Brain microvascular endothelial cell (primary cell): ENCODE measurements around the gene AGMO.
A peak's percentile ranks its signal among the peaks of the same experiment; 100 is the strongest.

ENCODE experiments used
- DNase-seq: peaks from one replicate; pipeline ENCODE4 v3.0.0-alpha.2; 2020
- H3K27ac ChIP-seq: fragments of 250-450 bp; sonication (Bioruptor Pico); 2 replicates; pipeline ENCODE4 v1.5.1; 2020; ENCODE audit warnings: mild to moderate bottlenecking, moderate library complexity
- H3K27me3 ChIP-seq: fragments of 250-450 bp; sonication (Bioruptor Pico); replicated peaks from 2 replicates; pipeline ENCODE4 v1.5.1; 2020; ENCODE audit warnings: mild to moderate bottlenecking
- H3K36me3 ChIP-seq: fragments of 250-450 bp; sonication (Bioruptor Pico); replicated peaks from 2 replicates; pipeline ENCODE4 v1.5.1; 2020; ENCODE audit warnings: mild to moderate bottlenecking
- H3K4me3 ChIP-seq: 2 replicates; pipeline ENCODE4 v1.5.1; 2011; ENCODE audit warnings: low read depth, mild to moderate bottlenecking, control low read depth, low read length, moderate library complexity
- in situ Hi-C: cut with HindIII; loops from 2 replicates; pipeline ENCODE4 v1.10.0; 2017; ENCODE audit warnings: low sequenced_read_pairs, low pct_ligation_motif_present
- TF ChIP-seq, protein P1 (sequence below): IDR thresholded peaks from 2 replicates; pipeline ENCODE4 v1.5.1; 2011; ENCODE audit warnings: low read depth, mild to moderate bottlenecking, moderate library complexity, low read length, control low read depth, inconsistent platforms; ENCODE audit errors: missing control alignments

AGMO gene

GRCh38 chr7:15558756-15559155 is 3.1 kb downstream of the AGMO start:
- H3K4me3 ChIP-seq, result no peak overlapping the region
- TF ChIP-seq, protein P1, sequence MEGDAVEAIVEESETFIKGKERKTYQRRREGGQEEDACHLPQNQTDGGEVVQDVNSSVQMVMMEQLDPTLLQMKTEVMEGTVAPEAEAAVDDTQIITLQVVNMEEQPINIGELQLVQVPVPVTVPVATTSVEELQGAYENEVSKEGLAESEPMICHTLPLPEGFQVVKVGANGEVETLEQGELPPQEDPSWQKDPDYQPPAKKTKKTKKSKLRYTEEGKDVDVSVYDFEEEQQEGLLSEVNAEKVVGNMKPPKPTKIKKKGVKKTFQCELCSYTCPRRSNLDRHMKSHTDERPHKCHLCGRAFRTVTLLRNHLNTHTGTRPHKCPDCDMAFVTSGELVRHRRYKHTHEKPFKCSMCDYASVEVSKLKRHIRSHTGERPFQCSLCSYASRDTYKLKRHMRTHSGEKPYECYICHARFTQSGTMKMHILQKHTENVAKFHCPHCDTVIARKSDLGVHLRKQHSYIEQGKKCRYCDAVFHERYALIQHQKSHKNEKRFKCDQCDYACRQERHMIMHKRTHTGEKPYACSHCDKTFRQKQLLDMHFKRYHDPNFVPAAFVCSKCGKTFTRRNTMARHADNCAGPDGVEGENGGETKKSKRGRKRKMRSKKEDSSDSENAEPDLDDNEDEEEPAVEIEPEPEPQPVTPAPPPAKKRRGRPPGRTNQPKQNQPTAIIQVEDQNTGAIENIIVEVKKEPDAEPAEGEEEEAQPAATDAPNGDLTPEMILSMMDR, result no peak
- no peaks in the 10 kb centered on the region for H3K27me3 ChIP-seq
- in situ Hi-C loops, result no loop called here
- peak; percentile 54 for DNase-seq
- H3K36me3 ChIP-seq, result no peaks in the 10 kb centered on the region
- H3K27ac ChIP-seq, result no peak overlapping the region

GRCh38 chr7:15557686-15558085 is 4.1 kb downstream of the AGMO start:
- in situ Hi-C loops, result no loop called here
- H3K4me3 ChIP-seq, result no peak overlapping the region
- DNase-seq, result no peak
- TF ChIP-seq, protein P1, result no peak
- no peak overlapping the region for H3K27ac ChIP-seq
- no peaks in the 10 kb centered on the region for H3K27me3 ChIP-seq
- no peaks in the 10 kb centered on the region for H3K36me3 ChIP-seq

DNA sequence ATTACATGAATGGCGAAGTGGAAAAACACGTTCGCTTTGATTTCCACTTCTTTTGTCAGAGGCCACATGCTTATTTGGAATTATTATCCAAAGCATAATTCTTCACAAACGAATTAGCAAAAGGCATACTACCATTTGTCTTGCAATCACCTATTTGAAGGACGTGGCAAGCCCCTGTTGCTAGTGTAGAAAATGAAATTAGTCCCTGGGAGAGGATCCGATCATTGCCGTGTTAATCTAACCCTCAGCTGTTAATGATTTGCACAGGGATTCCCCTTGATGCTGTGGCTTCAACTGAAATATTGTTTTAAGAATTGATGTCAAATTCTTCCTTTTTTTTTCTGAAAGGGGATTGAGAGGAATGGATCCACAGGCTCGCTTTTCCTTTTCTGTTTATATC is 4.6 kb downstream of the AGMO start:
- DNase-seq, result no peak
- H3K27me3 ChIP-seq, result no peaks in the 10 kb centered on the region
- no peak overlapping the region for H3K4me3 ChIP-seq
- H3K27ac ChIP-seq, result no peak overlapping the region
- TF ChIP-seq, protein P1, result no peak
- in situ Hi-C loops, result no loop called here
- H3K36me3 ChIP-seq, result no peaks in the 10 kb centered on the region

GRCh38 chr7:15556339-15557105 is 5.3 kb downstream of the AGMO start:
- no peak overlapping the region for H3K4me3 ChIP-seq
- DNase-seq, result no peak
- H3K36me3 ChIP-seq, result no peaks in the 10 kb centered on the region
- no peak overlapping the region for H3K27ac ChIP-seq
- TF ChIP-seq, protein P1, result no peak
- in situ Hi-C loops, result no loop called here
- no peaks in the 10 kb centered on the region for H3K27me3 ChIP-seq

DNA sequence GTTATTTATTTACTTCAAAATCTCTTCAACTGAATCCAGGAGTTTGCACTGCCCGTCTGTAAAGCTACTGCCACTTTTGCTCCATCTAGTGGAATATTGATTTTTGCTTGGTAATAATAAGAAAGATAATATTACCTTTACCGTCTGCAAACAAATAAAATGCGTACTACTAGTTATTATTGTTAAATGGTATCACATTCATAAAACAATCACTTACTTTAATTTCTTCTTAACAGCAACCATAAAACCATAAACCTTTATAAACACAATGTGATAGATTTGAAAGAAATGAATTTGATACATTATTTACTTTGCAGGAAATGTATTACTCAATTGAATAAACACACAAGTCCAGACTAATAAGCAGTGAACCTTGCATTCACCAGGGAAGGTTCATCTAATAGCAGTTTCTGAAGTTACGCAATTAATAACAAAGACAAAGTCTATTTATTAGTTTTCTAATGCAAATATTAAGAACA is 6.4 kb downstream of the AGMO start:
- TF ChIP-seq, protein P1, result peak; percentile 54
- peak; percentile 24 for DNase-seq
- no peaks in the 10 kb centered on the region for H3K36me3 ChIP-seq
- H3K4me3 ChIP-seq, result no peak overlapping the region
- H3K27me3 ChIP-seq, result no peaks in the 10 kb centered on the region
- no peak overlapping the region for H3K27ac ChIP-seq
- in situ Hi-C loops, result no loop called here

- H3K36me3 ChIP-seq, result no peaks in the 10 kb centered on the region
- in situ Hi-C loops, result no loop called here
- no peak overlapping the region for H3K4me3 ChIP-seq
- no peak for DNase-seq
- TF ChIP-seq, protein P1, result no peak
- no peaks in the 10 kb centered on the region for H3K27me3 ChIP-seq
- H3K27ac ChIP-seq, result peak overlapping the region; percentile 28
Measured at GRCh38 chr7:15554744-15555143, 7.1 kb downstream of the AGMO start.
